WTC11 (cell line): Measurements from ENCODE around the gene PSME2.

Experiments used
- ATF1 ChIP-seq: sonication (generic); formaldehyde crosslinking; IDR thresholded peaks from 2 replicates; pipeline ENCODE4 v1.8.1; 2023; ENCODE audit warnings: mild to moderate bottlenecking, moderate library complexity, missing genetic modification reagents
- CREB1 ChIP-seq: sonication (generic); formaldehyde crosslinking; IDR thresholded peaks from 2 replicates; pipeline ENCODE4 v1.8.0; 2023; ENCODE audit warnings: mild to moderate bottlenecking, missing genetic modification reagents
- ETV6 ChIP-seq: sonication (generic); formaldehyde crosslinking; IDR thresholded peaks from 2 replicates; pipeline ENCODE4 v1.8.1; 2022; ENCODE audit warnings: mild to moderate bottlenecking, missing genetic modification reagents
- GABPB1 ChIP-seq: sonication (generic); formaldehyde crosslinking; IDR thresholded peaks from 2 replicates; pipeline ENCODE4 v1.8.1; 2023; ENCODE audit warnings: mild to moderate bottlenecking, missing genetic modification reagents
- NFE2L1 ChIP-seq: sonication (generic); formaldehyde crosslinking; IDR thresholded peaks from 2 replicates; pipeline ENCODE4 v1.8.1; 2023; ENCODE audit warnings: missing genetic modification reagents
- RORB ChIP-seq: fragments of 250-450 bp; sonication (Bioruptor Pico); IDR thresholded peaks from 2 replicates; pipeline ENCODE4 v1.9.0; 2021; ENCODE audit warnings: mild to moderate bottlenecking
- TCF7 ChIP-seq: sonication (generic); formaldehyde crosslinking; IDR thresholded peaks from 2 replicates; pipeline ENCODE4 v1.8.0; 2022; ENCODE audit warnings: mild to moderate bottlenecking, low read depth, missing genetic modification reagents, moderate library complexity
- TP53 ChIP-seq: sonication (generic); formaldehyde crosslinking; IDR thresholded peaks from 2 replicates; pipeline ENCODE4 v1.8.1; 2023; ENCODE audit warnings: mild to moderate bottlenecking, missing genetic modification reagents
- ZBTB21 ChIP-seq: sonication (generic); formaldehyde crosslinking; IDR thresholded peaks from 2 replicates; pipeline ENCODE4 v1.8.1; 2023; ENCODE audit warnings: mild to moderate bottlenecking, missing genetic modification reagents, borderline replicate concordance
- ZNF121 ChIP-seq: sonication (generic); formaldehyde crosslinking; IDR thresholded peaks from 2 replicates; pipeline ENCODE4 v1.8.0; 2023; ENCODE audit warnings: missing genetic modification reagents
- ZNF396 ChIP-seq: fragments of 250-450 bp; sonication (Bioruptor Pico); IDR thresholded peaks from 2 replicates; pipeline ENCODE4 v1.8.0; 2021; ENCODE audit warnings: mild to moderate bottlenecking, moderate library complexity, borderline replicate concordance
- TF ChIP-seq, protein P1 (sequence below): fragments of 200-600 bp; IDR thresholded peaks from 2 replicates; pipeline ENCODE4 v1.8.0; 2022; ENCODE audit warnings: antibody characterized with exemption
- TF ChIP-seq, protein P2 (sequence below): sonication (generic); formaldehyde crosslinking; IDR thresholded peaks from 2 replicates; pipeline ENCODE4 v1.8.1; 2023; ENCODE audit warnings: mild to moderate bottlenecking, missing genetic modification reagents, borderline replicate concordance
- TF ChIP-seq, protein P3 (sequence below): sonication (generic); formaldehyde crosslinking; conservative IDR thresholded peaks from 2 replicates; pipeline ENCODE4 v1.8.1; 2023; ENCODE audit warnings: mild to moderate bottlenecking, low read depth, missing genetic modification reagents, moderate library complexity

DNA sequence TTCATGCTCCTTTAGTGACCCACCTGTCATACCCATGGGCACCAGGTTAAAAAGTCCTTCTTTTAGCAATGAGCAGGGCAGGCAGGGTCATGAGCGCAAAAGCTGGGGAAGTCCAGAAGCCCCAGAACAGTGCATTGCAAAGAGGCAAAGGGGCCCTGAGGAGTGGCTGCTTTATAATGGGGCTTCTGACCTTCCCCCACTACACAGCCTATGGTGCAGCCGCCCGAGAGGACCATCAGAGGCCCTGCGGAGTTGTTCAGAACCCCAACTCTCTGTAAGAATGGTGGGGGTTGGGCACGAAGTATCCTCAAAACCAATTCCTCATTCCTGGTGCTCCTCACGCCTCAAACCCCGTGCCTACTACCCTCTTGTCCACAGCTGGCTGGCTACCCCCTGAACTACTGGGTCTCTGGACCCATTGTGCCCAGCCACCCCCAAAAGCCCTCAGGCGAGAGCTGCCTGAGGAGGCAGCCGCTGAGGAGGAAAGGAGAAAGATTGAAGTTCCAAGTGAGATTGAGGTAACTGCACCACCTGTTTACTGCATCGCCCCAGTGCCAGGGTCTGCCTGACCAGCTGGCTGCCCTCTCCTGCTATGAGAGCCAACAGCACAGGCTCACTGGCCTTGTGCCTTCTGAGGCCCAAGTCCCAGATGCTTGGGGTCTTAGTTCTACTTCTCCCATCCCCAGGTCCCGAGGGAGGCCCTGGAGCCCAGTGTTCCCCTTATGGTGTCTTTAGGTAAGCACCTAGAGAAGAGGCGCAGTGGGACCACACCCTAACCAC lies 32.2 kb upstream of the PSME2 start:
- no peak for TF ChIP-seq TP53 (CRISPR knock-in tag)
- no peak for TF ChIP-seq NFE2L1 (CRISPR knock-in tag)
- no peak for TF ChIP-seq TCF7
- TF ChIP-seq, protein P1, sequence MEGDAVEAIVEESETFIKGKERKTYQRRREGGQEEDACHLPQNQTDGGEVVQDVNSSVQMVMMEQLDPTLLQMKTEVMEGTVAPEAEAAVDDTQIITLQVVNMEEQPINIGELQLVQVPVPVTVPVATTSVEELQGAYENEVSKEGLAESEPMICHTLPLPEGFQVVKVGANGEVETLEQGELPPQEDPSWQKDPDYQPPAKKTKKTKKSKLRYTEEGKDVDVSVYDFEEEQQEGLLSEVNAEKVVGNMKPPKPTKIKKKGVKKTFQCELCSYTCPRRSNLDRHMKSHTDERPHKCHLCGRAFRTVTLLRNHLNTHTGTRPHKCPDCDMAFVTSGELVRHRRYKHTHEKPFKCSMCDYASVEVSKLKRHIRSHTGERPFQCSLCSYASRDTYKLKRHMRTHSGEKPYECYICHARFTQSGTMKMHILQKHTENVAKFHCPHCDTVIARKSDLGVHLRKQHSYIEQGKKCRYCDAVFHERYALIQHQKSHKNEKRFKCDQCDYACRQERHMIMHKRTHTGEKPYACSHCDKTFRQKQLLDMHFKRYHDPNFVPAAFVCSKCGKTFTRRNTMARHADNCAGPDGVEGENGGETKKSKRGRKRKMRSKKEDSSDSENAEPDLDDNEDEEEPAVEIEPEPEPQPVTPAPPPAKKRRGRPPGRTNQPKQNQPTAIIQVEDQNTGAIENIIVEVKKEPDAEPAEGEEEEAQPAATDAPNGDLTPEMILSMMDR, result no peak
- TF ChIP-seq ZBTB21 (CRISPR knock-in tag), result no peak
- no peak for TF ChIP-seq ETV6 (CRISPR knock-in tag)
- no peak for TF ChIP-seq ZNF396 (CRISPR knock-in tag)
- TF ChIP-seq, protein P2, sequence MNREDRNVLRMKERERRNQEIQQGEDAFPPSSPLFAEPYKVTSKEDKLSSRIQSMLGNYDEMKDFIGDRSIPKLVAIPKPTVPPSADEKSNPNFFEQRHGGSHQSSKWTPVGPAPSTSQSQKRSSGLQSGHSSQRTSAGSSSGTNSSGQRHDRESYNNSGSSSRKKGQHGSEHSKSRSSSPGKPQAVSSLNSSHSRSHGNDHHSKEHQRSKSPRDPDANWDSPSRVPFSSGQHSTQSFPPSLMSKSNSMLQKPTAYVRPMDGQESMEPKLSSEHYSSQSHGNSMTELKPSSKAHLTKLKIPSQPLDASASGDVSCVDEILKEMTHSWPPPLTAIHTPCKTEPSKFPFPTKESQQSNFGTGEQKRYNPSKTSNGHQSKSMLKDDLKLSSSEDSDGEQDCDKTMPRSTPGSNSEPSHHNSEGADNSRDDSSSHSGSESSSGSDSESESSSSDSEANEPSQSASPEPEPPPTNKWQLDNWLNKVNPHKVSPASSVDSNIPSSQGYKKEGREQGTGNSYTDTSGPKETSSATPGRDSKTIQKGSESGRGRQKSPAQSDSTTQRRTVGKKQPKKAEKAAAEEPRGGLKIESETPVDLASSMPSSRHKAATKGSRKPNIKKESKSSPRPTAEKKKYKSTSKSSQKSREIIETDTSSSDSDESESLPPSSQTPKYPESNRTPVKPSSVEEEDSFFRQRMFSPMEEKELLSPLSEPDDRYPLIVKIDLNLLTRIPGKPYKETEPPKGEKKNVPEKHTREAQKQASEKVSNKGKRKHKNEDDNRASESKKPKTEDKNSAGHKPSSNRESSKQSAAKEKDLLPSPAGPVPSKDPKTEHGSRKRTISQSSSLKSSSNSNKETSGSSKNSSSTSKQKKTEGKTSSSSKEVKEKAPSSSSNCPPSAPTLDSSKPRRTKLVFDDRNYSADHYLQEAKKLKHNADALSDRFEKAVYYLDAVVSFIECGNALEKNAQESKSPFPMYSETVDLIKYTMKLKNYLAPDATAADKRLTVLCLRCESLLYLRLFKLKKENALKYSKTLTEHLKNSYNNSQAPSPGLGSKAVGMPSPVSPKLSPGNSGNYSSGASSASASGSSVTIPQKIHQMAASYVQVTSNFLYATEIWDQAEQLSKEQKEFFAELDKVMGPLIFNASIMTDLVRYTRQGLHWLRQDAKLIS, result no peak
- TF ChIP-seq ATF1, result no peak
- no peak for TF ChIP-seq CREB1
- TF ChIP-seq, protein P3, sequence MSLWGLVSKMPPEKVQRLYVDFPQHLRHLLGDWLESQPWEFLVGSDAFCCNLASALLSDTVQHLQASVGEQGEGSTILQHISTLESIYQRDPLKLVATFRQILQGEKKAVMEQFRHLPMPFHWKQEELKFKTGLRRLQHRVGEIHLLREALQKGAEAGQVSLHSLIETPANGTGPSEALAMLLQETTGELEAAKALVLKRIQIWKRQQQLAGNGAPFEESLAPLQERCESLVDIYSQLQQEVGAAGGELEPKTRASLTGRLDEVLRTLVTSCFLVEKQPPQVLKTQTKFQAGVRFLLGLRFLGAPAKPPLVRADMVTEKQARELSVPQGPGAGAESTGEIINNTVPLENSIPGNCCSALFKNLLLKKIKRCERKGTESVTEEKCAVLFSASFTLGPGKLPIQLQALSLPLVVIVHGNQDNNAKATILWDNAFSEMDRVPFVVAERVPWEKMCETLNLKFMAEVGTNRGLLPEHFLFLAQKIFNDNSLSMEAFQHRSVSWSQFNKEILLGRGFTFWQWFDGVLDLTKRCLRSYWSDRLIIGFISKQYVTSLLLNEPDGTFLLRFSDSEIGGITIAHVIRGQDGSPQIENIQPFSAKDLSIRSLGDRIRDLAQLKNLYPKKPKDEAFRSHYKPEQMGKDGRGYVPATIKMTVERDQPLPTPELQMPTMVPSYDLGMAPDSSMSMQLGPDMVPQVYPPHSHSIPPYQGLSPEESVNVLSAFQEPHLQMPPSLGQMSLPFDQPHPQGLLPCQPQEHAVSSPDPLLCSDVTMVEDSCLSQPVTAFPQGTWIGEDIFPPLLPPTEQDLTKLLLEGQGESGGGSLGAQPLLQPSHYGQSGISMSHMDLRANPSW (CRISPR knock-in tag), result no peak
- no peak for TF ChIP-seq GABPB1
- TF ChIP-seq RORB (CRISPR knock-in tag), result no peak
- no peak for TF ChIP-seq ZNF121 (CRISPR knock-in tag)
